Sigmoid colon (tissue), 7 donors: ENCODE data around the gene TDRD9. TPM values are rescaled to one million over a fixed set of nuclear protein-coding genes. Genes with fewer than 3 reads are reported as not detected.

ENCODE experiments used
- DNase-seq: peaks from one replicate; pipeline ENCODE4 v3.0.0-alpha.2; 2019
- H3K27ac ChIP-seq, 4 donors: fragments of 200-600 bp; sonication (generic); one replicate each; pipeline ENCODE4 v1.5.1; 2016 to 2019; ENCODE audit warnings: mild to moderate bottlenecking in 1 of 4
- H3K27me3 ChIP-seq, 3 donors: fragments of 200-600 bp; sonication (generic); one replicate each; pipeline ENCODE4 v1.5.1; 2019; ENCODE audit warnings: mild to moderate bottlenecking in 1 of 3
- H3K36me3 ChIP-seq, 4 donors: fragments of 200-600 bp; sonication (generic); one replicate each; pipeline ENCODE4 v1.5.1; 2016 to 2019
- H3K4me1 ChIP-seq, 4 donors: fragments of 200-600 bp; sonication (generic); one replicate each; pipeline ENCODE4 v1.5.1; 2017 to 2019
- H3K4me3 ChIP-seq, 4 donors: fragments of 200-600 bp; sonication (generic); one replicate each; pipeline ENCODE4 v1.5.1; 2017 to 2019; ENCODE audit warnings: mild to moderate bottlenecking in 2 of 4, moderate library complexity in 1 of 4
- H3K9me3 ChIP-seq, 4 donors: fragments of 200-600 bp in 3 of 4; sonication (generic) in 3 of 4; one replicate each; pipeline versions ENCODE4 v1.5.1 to v1.6.1; 2013 to 2019
- EP300 ChIP-seq, 4 donors: sonication (generic); formaldehyde crosslinking; IDR thresholded peaks; one replicate each; pipeline ENCODE4 v1.6.1; 2017; ENCODE audit warnings: antibody characterized with exemption in 4 of 4
- POLR2A ChIP-seq, 2 donors: fragments of 450-650 bp; IDR thresholded peaks; one replicate each; pipeline ENCODE4 v1.6.1; 2016; ENCODE audit warnings: antibody characterized with exemption in 2 of 2, mild to moderate bottlenecking in 2 of 2, moderate library complexity in 2 of 2
- POLR2AphosphoS5 ChIP-seq, 4 donors: sonication (generic); formaldehyde crosslinking; IDR thresholded peaks; one replicate each; pipeline ENCODE4 v1.6.1; 2017; ENCODE audit warnings: antibody characterized with exemption in 4 of 4
- WGBS, 2 donors: extraction: QIAGEN DNeasy Blood & Tissue Kit; methylation state at CpG; one replicate each; pipeline ENCODE4 v1.1.7; 2013; 5-methylcytosine and 5-hydroxymethylcytosine counted together
- intact Hi-C: fragments of 100-400 bp; cut with DNase I; formaldehyde crosslinking; loops from one replicate; pipeline ENCODE4 v1.15.1; 2023
- polyA plus RNA-seq, 3 donors: library from polyadenylated mRNA; stranded (reverse); fragments of 200-250 nt; gene quantifications; one replicate each; pipeline ENCODE4 v1.2.3, GENCODE V29; 2013
- total RNA-seq, 4 donors: library from RNA; depleted of rRNA; stranded (reverse); fragments of >200 nt; gene quantifications; one replicate each; pipeline ENCODE4 v1.1.0, GENCODE V29; 2016
- TF ChIP-seq, protein P1 (sequence below), 4 experiments: fragments of 450-650 bp in 3 of 4; fragments of 200-600 bp in 1 of 4; IDR thresholded peaks; one replicate each; pipeline ENCODE4 v1.5.1; 2016 to 2019; ENCODE audit warnings: antibody characterized with exemption in 4 of 4, mild to moderate bottlenecking in 3 of 4, moderate library complexity in 2 of 4
- donor health status: healthy with polysubstance abuse.
- donor health status: Bipolar disorder and iron deficiency.
- donor health status: healthy.

TDRD9 gene
- total and polyA plus RNA-seq, 7 donors = 0.58 to 4.6 (median 1.2) TPM

DNA sequence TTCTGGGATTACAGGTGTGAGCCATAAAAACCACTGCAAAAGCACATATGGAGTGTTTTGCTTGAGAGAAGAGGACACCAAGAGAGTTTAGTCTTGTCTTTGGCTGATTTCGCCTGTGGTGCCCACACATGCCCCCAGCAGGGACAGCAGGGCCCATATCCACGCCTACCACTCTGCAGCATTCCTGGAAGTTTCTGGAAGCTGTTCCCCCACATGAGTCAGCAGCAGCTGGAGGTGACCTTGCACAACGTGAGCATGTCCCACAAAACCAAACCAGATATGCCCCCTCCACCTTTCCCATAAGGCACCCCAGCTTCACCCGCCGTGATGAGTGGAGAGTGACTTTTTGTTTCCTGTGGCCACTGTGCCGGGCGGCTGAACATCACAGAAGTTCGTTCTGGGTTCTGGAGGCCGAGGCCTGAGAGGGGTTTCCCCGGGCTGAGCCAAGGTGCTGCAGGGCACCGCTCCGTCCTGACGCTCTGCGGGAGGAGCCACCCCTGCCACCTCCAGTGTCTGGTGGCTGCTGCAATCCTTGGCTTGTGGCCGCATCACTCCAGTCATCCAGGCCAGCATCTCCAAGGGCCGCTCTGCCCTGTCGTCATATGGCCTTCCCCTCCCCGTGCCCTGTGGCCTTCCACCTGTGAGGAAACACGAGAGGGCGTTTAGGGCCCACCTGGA is 162.0 kb downstream of the TDRD9 start:
- peaks cover 12 to 38% (median 29%) of the 10 kb centered on the region in 3 donors for H3K27me3 ChIP-seq

DNA sequence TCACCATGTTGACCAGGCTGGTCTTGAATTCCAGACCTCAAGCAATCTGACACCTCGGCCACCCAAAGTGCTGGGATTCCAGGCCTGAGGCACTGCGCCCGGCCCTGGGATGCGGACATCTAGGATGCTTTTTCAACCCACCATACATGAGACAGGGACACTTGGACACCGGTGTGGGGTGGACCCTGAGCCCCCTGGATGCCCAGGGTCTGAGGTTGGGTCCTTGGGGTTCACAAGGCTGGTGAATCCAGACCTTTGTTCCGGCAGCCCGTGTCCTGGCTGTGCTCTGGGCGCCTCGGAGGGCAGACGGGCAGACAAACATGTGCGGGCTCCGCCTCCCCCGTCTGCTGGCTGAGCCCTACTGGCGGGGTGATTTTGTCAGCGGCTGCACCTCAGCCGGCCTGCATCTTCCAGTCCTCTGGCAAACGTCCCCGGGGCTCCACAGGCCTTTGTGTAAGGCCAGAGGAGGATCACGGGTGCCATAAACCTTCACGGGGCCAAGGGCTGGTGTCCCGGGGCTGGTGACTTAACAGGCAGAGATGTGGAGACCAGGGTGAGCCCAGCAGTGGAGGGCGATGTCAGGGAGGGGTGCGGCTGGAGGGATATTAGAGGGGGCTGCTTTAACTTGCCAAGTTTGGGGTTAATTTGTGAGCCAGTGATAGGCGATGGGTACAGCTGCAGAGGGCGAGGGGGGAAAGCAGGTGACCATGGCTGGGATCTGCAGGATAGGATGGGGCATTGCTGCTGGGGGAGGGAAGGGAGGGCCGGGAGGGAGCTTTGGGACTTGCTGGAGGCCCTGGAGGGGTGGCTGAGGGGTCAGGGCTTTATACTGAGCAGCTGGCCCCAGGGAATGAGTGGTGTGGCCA is 163.0 kb downstream of the TDRD9 start:
- WGBS, 2 donors = 38 to 61% methylated on average over 26 of the region's 26 CpGs
- Histone ChIP-seq H3K36me3 (no peaks in the 10 kb centered on the region), H3K4me3 (no peak overlapping the region), H3K27me3 (peaks cover 5 to 33% (median 23%) of the 10 kb centered on the region in 3 donors), H3K4me1 (peaks cover 0 to 2% (median 0%) of the 10 kb centered on the region in 4 donors), H3K27ac (no peak overlapping the region), H3K9me3 (no peaks in the 10 kb centered on the region)
- DNase-seq = no peak
- intact Hi-C loops = no loop called here
- TF ChIP-seq EP300 (IDR thresholded peaks at IDR 0.05) (no peak), POLR2A (IDR thresholded peaks at IDR 0.05) (no peak), POLR2AphosphoS5 (IDR thresholded peaks at IDR 0.05) (no peak)
- TF ChIP-seq, protein P1, sequence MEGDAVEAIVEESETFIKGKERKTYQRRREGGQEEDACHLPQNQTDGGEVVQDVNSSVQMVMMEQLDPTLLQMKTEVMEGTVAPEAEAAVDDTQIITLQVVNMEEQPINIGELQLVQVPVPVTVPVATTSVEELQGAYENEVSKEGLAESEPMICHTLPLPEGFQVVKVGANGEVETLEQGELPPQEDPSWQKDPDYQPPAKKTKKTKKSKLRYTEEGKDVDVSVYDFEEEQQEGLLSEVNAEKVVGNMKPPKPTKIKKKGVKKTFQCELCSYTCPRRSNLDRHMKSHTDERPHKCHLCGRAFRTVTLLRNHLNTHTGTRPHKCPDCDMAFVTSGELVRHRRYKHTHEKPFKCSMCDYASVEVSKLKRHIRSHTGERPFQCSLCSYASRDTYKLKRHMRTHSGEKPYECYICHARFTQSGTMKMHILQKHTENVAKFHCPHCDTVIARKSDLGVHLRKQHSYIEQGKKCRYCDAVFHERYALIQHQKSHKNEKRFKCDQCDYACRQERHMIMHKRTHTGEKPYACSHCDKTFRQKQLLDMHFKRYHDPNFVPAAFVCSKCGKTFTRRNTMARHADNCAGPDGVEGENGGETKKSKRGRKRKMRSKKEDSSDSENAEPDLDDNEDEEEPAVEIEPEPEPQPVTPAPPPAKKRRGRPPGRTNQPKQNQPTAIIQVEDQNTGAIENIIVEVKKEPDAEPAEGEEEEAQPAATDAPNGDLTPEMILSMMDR (IDR thresholded peaks at IDR 0.05) = no peak

More for the DNA sequence above, 162.0 kb downstream of the TDRD9 start:
- intact Hi-C loops = no loop called here
- no peak for TF ChIP-seq EP300 (IDR thresholded peaks at IDR 0.05)
- no peak for TF ChIP-seq POLR2AphosphoS5 (IDR thresholded peaks at IDR 0.05)
- TF ChIP-seq, protein P1 (IDR thresholded peaks at IDR 0.05) = no peak
- no peak for TF ChIP-seq POLR2A (IDR thresholded peaks at IDR 0.05)
- no peak for DNase-seq
- H3K27ac ChIP-seq = no peak overlapping the region
- H3K4me3 ChIP-seq = no peak overlapping the region
- H3K9me3 ChIP-seq = no peaks in the 10 kb centered on the region
- H3K4me1 ChIP-seq = peaks cover 0 to 11% (median 2%) of the 10 kb centered on the region in 4 donors
- 91 to 93% methylated on average over 20 of the region's 20 CpGs for WGBS, 2 donors
- no peaks in the 10 kb centered on the region for H3K36me3 ChIP-seq

DNA sequence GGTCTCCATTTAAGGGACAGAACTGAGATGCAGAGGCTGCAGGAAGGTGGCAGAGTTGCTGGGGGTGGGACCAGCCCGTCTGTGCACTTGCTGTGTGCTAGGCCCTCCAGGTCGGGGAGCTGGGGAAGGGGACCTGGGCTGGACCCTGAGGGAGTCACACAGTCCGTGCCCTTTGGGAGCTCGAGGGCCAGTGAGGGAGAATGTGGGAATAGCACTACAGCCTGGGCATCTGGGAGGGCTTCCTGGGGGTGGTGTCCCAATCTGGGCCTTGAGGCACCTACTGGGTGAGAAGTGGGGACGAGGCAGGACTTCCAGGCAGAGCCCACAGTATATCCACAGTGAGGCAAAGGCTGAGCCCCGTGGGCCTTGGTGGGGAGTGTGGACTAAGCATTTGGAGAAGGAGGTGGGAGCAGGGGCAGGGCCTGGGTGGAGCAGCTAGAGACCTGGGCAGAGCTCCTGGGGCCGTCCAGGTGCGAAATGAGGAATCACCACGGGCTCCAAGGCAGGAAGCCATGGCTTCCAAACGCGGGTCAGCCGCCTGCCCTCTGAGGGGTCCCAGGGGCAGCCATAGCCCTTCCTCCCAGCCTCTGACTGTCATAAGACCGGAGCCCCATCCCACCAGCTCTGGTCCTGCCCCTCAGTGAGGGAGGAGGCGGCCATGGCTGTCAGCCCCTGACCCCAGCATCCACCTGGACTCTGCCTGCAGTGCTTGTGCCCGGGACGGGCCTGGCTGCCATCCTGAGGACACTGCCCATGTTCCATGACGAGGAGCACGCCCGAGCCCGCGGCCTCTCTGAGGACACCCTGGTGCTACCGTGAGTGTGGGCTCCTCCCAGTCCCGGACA is 163.9 kb downstream of the TDRD9 start:
- Histone ChIP-seq H3K4me1 (no peaks in the 10 kb centered on the region), H3K27me3 (peaks cover 0 to 24% (median 14%) of the 10 kb centered on the region in 3 donors), H3K4me3 (no peak overlapping the region), H3K36me3 (no peaks in the 10 kb centered on the region), H3K27ac (no peak overlapping the region), H3K9me3 (no peaks in the 10 kb centered on the region)
- intact Hi-C loops = no loop called here
- WGBS, 2 donors = 79 to 84% methylated on average over 23 of the region's 23 CpGs
- DNase-seq = no peak
- TF ChIP-seq POLR2AphosphoS5 (IDR thresholded peaks at IDR 0.05) (no peak), POLR2A (IDR thresholded peaks at IDR 0.05) (no peak)

DNA sequence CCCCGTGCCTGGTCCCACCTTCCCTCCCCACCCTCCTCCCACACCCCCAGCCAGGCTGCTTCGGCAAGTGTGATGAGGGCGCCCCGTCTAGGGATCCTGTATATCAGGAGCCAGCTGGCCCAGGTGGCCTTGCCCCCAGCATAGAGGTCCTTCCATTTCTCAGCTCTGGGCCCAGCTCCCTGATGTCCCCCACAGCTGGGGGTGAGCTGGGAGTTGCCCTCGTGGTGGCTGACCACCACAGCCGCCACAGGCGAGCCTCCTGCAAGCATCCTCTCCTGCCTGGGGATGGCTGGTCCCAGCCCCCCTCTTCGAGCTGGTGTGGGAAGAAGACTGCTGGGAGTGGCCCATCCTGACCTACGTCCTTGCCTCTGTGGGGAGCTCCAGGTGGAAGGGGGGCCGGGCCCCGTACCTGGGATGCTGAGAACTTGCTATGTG is 164.7 kb downstream of the TDRD9 start:
- intact Hi-C loops = no loop called here
- H3K4me1 ChIP-seq = no peaks in the 10 kb centered on the region
- H3K27me3 ChIP-seq = peaks cover 0 to 21% (median 14%) of the 10 kb centered on the region in 3 donors
- H3K4me3 ChIP-seq = no peak overlapping the region
- H3K36me3 ChIP-seq = no peaks in the 10 kb centered on the region
- no peaks in the 10 kb centered on the region for H3K9me3 ChIP-seq
- 54 to 81% methylated on average over 11 of the region's 11 CpGs for WGBS, 2 donors
- H3K27ac ChIP-seq = no peak overlapping the region
- DNase-seq = no peak
- TF ChIP-seq POLR2AphosphoS5 (IDR thresholded peaks at IDR 0.05) = no peak
- TF ChIP-seq EP300 (IDR thresholded peaks at IDR 0.05) = no peak
- TF ChIP-seq, protein P1 (IDR thresholded peaks at IDR 0.05) = no peak
- TF ChIP-seq POLR2A (IDR thresholded peaks at IDR 0.05) = no peak
